ENCODE data around the gene CAB39.

GRCh38 chr2:230863442-230864121 lies 150.9 kb downstream of the CAB39 start:
- TF ChIP-seq CTCF (IDR thresholded peaks at IDR 0.05) (no peak), POLR2A (IDR thresholded peaks at IDR 0.05) (no peak)
